Activated CD4-positive, alpha-beta T cell treated with anti-CD3 and anti-CD28 coated beads for 36 hours (primary cell): ENCODE measurements around the gene ATP5PO. TPM values are rescaled to one million over a fixed set of nuclear protein-coding genes. Genes with fewer than 3 reads are reported as not detected.
"Not testable (repeated sequence)": the region's sequence is repeated elsewhere in the genome, so short reads cannot be mapped to it uniquely, and the experiment has no call there.

Source experiments
- ATAC-seq: fragments of 200-7000 bp; cut with Tn5 transposase; one replicate; pipeline ENCODE4 v1.10.0; 2021; ENCODE audit warnings: mild to moderate bottlenecking, moderate library complexity
- CTCF ChIA-PET: fragments of 350-600 bp; sonication (Branson Sonifier 250); formaldehyde crosslinking; loops from one replicate; lab custom pipeline; 2021; ENCODE audit warnings: antibody characterized with exemption; lab: Charles Lee
- POLR2A ChIA-PET: fragments of 350-600 bp; sonication (Branson Sonifier 250); formaldehyde crosslinking; loops from one replicate; lab custom pipeline; 2021; ENCODE audit warnings: antibody characterized with exemption, inconsistent platforms; lab: Charles Lee
- DNase-seq: peaks from one replicate; pipeline ENCODE4 v3.0.0-alpha.2; 2020
- H3K27ac Mint-ChIP-seq: one replicate; pipeline ENCODE4 v1.8.0; 2021; ENCODE audit warnings: mixed read lengths
- H3K27me3 Mint-ChIP-seq: one replicate; pipeline ENCODE4 v1.8.0; 2021; ENCODE audit warnings: mixed read lengths
- H3K36me3 Mint-ChIP-seq: one replicate; pipeline ENCODE4 v1.8.0; 2021; ENCODE audit warnings: low read depth, mixed read lengths
- H3K4me1 Mint-ChIP-seq: one replicate; pipeline ENCODE4 v1.8.0; 2021; ENCODE audit warnings: mixed read lengths
- H3K4me3 Mint-ChIP-seq: one replicate; pipeline ENCODE4 v1.8.0; 2021; ENCODE audit warnings: mild to moderate bottlenecking, moderate library complexity, mixed read lengths
- H3K9me3 Mint-ChIP-seq: one replicate; pipeline ENCODE4 v1.8.0; 2021; ENCODE audit warnings: low read depth, mixed read lengths
- intact Hi-C, 2 experiments: fragments of 100-400 bp; cut with DNase I in 1 of 2; cut with micrococcal nuclease in 1 of 2; formaldehyde crosslinking; loops; one replicate each; pipeline versions ENCODE4 v1.14.2 to v1.15.1; 2022 to 2024; cut with DNase I, micrococcal nuclease
- total RNA-seq, 2 experiments: library from RNA; stranded (reverse); gene quantifications; one replicate each; pipeline ENCODE4 v1.2.3, GENCODE V29; 2021

ATP5PO gene
- total RNA-seq, 2 experiments from 2014 or later, result 177 to 238 TPM

- H3K9me3 Mint-ChIP-seq, H3K27me3 Mint-ChIP-seq: not testable (repeated sequence)
- H3K4me3 Mint-ChIP-seq, result peak overlapping the region; percentile 92
- intact Hi-C loops, result loop anchor here (1.0 to 2.0 kb wide), 4 partner anchors 16 to 78 kb away; no protein-coding TSS in a partner anchor
- H3K27ac Mint-ChIP-seq, result peak overlapping the region; percentile 99
- peak; percentile 96 for ATAC-seq
- CTCF ChIA-PET, result interaction anchor here (0.6 to 1.7 kb wide), 8 partner anchors 8 to 371 kb away, joined by 3 to 5 read pairs (median 4); no protein-coding TSS in a partner anchor
- peaks cover 23% of the 10 kb centered on the region for H3K36me3 Mint-ChIP-seq
- H3K4me1 Mint-ChIP-seq, result peaks cover 33% of the 10 kb centered on the region
- POLR2A ChIA-PET, result interaction anchor here (0.9 to 3.5 kb wide), 3 partner anchors 9 to 45 kb away, joined by 3 to 54 read pairs (median 5); no protein-coding TSS in a partner anchor
- peak; percentile 81 for DNase-seq
These were observed 15.6 kb upstream of the ATP5PO start for GRCh38 chr21:33931052-33931798.

- H3K27me3 Mint-ChIP-seq, CTCF ChIA-PET, POLR2A ChIA-PET, H3K9me3 Mint-ChIP-seq, ATAC-seq, DNase-seq, intact Hi-C loops, H3K4me3 Mint-ChIP-seq, H3K36me3 Mint-ChIP-seq, H3K4me1 Mint-ChIP-seq, H3K27ac Mint-ChIP-seq: not testable (repeated sequence)
These were observed 10.6 kb upstream of the ATP5PO start for GRCh38 chr21:33926248-33926647.

- peaks cover 12% of the 10 kb centered on the region for H3K4me1 Mint-ChIP-seq
- no peak for DNase-seq
- H3K27ac Mint-ChIP-seq, result no peak overlapping the region
- no peaks in the 10 kb centered on the region for H3K9me3 Mint-ChIP-seq
- no peaks in the 10 kb centered on the region for H3K36me3 Mint-ChIP-seq
- H3K4me3 Mint-ChIP-seq, result no peak overlapping the region
- no peak for ATAC-seq
- ChIA-PET POLR2A (interaction anchor here (0.6 to 2.3 kb wide), 5 partner anchors 23 to 423 kb away, joined by 3 to 17 read pairs (median 6); no protein-coding TSS in a partner anchor), CTCF (interaction anchor here (0.6 to 3.7 kb wide), 65 partner anchors 10 to 442 kb away, joined by 3 to 103 read pairs (median 6); partner anchors contain the start of genes ATP5PO, MRPS6 and SLC5A3)
- intact Hi-C loops, result loop anchor here (1.0 to 5.0 kb wide), 9 partner anchors 50 to 424 kb away; partner anchors contain the start of genes MRPS6 (in 1 of the 2) and SLC5A3 (in 1 of the 2)
- no peaks in the 10 kb centered on the region for H3K27me3 Mint-ChIP-seq
These were observed 9.1 kb upstream of the ATP5PO start for GRCh38 chr21:33924766-33925100.

- POLR2A ChIA-PET, result interaction anchor here (0.6 to 2.3 kb wide), 6 partner anchors 23 to 423 kb away, joined by 3 to 17 read pairs (median 6); no protein-coding TSS in a partner anchor
- intact Hi-C loops, result loop anchor here (1.0 to 5.0 kb wide), 9 partner anchors 51 to 424 kb away; partner anchors contain the start of genes MRPS6 (in 1 of the 2) and SLC5A3 (in 1 of the 2)
These were observed 8.6 kb upstream of the ATP5PO start for GRCh38 chr21:33924079-33924765.

GRCh38 chr21:33917421-33917820, 1.8 kb upstream of the ATP5PO start:
- CTCF ChIA-PET, result interaction anchor here (0.7 kb wide), 1 partner anchor 434 kb away, joined by 4 read pairs; no protein-coding TSS in a partner anchor
- H3K4me3 Mint-ChIP-seq, result no peak overlapping the region
- intact Hi-C loops, result loop anchor here (5.0 to 10.0 kb wide), 2 partner anchors 375 to 697 kb away; partner anchors contain the start of genes GART (in 1 of the 2), RCAN1 (in 1 of the 2) and SON (in 1 of the 2)
- H3K36me3 Mint-ChIP-seq, result peaks cover 21% of the 10 kb centered on the region
- H3K27ac Mint-ChIP-seq, result no peak overlapping the region
- no peaks in the 10 kb centered on the region for H3K9me3 Mint-ChIP-seq
- no peaks in the 10 kb centered on the region for H3K27me3 Mint-ChIP-seq
- DNase-seq (no peak), ATAC-seq (no peak)
- POLR2A ChIA-PET, result interaction anchor here (0.7 kb wide), 1 partner anchor 103 kb away, joined by 5 read pairs; no protein-coding TSS in a partner anchor
- peaks cover 27% of the 10 kb centered on the region for H3K4me1 Mint-ChIP-seq

More at GRCh38 chr21:33924079-33924765, 8.6 kb upstream of the ATP5PO start:
- Mint-ChIP-seq H3K4me1 (peaks cover 12% of the 10 kb centered on the region), H3K27ac (peak overlapping the region; percentile 51), H3K4me3 (no peak overlapping the region), H3K9me3 (no peaks in the 10 kb centered on the region), H3K36me3 (no peaks in the 10 kb centered on the region), H3K27me3 (no peaks in the 10 kb centered on the region)
- ATAC-seq (peak; percentile 94), DNase-seq (peak; percentile 96)
- CTCF ChIA-PET, result interaction anchor here (0.6 to 3.7 kb wide), 72 partner anchors 10 to 442 kb away, joined by 3 to 103 read pairs (median 5); partner anchors contain the start of genes ATP5PO, MRPS6 and SLC5A3

- ATAC-seq (peak; percentile 5), DNase-seq (no peak)
- intact Hi-C loops, result loop anchor here (5.0 to 10.0 kb wide), 2 partner anchors 374 to 699 kb away; partner anchors contain the start of genes GART (in 1 of the 2), RCAN1 (in 1 of the 2) and SON (in 1 of the 2)
- Mint-ChIP-seq H3K4me1 (peaks cover 27% of the 10 kb centered on the region), H3K27me3 (no peaks in the 10 kb centered on the region), H3K4me3 (peak overlapping the region; percentile 89), H3K36me3 (peaks cover 23% of the 10 kb centered on the region), H3K9me3 (no peaks in the 10 kb centered on the region), H3K27ac (peak overlapping the region; percentile 86)
- ChIA-PET POLR2A (interaction anchor here (0.6 kb wide), 1 partner anchor 595 kb away, joined by 3 read pairs; no protein-coding TSS in a partner anchor), CTCF (interaction anchor here (1.1 kb wide), 1 partner anchor 20 kb away, joined by 3 read pairs; no protein-coding TSS in a partner anchor)
These were observed 580 bp upstream of the ATP5PO start for GRCh38 chr21:33916200-33916567.

GRCh38 chr21:33914188-33914587, 1.4 kb downstream of the ATP5PO start:
- peak overlapping the region; percentile 72 for H3K27ac Mint-ChIP-seq

GRCh38 chr21:33909756-33910155, 5.8 kb downstream of the ATP5PO start:
- no peaks in the 10 kb centered on the region for H3K27me3 Mint-ChIP-seq
- DNase-seq (no peak), ATAC-seq (no peak)
- intact Hi-C loops, result loop anchor here in 1 of 2 experiments (10.0 kb wide), 1 partner anchor 705 kb away; the partner anchor contains the start of gene RCAN1
- no peaks in the 10 kb centered on the region for H3K9me3 Mint-ChIP-seq
- H3K27ac Mint-ChIP-seq, result no peak overlapping the region
- peaks cover 64% of the 10 kb centered on the region for H3K36me3 Mint-ChIP-seq
- H3K4me3 Mint-ChIP-seq, result no peak overlapping the region
- peaks cover 36% of the 10 kb centered on the region for H3K4me1 Mint-ChIP-seq
- ChIA-PET CTCF (no interaction called here), POLR2A (no interaction called here)

More at GRCh38 chr21:33914188-33914587, 1.4 kb downstream of the ATP5PO start:
- DNase-seq, result no peak
- POLR2A ChIA-PET, result interaction anchor here (1.0 kb wide), 1 partner anchor 215 kb away, joined by 3 read pairs; no protein-coding TSS in a partner anchor
- CTCF ChIA-PET, result interaction anchor here (0.6 to 2.2 kb wide), 6 partner anchors 10 to 448 kb away, joined by 3 to 8 read pairs (median 4); no protein-coding TSS in a partner anchor
- no peak for ATAC-seq
- Mint-ChIP-seq H3K27me3 (no peaks in the 10 kb centered on the region), H3K4me1 (peaks cover 35% of the 10 kb centered on the region), H3K4me3 (peak overlapping the region; percentile 89), H3K36me3 (peaks cover 35% of the 10 kb centered on the region), H3K9me3 (no peaks in the 10 kb centered on the region)
- intact Hi-C loops, result loop anchor here in 1 of 2 experiments (10.0 kb wide), 1 partner anchor 701 kb away; the partner anchor contains the start of gene RCAN1

- ATAC-seq (peak; percentile 91), DNase-seq (peak; percentile 74)
- peaks cover 28% of the 10 kb centered on the region for H3K4me1 Mint-ChIP-seq
- peak overlapping the region; percentile 19 for H3K27ac Mint-ChIP-seq
- CTCF ChIA-PET, result interaction anchor here (1.0 kb wide), 1 partner anchor 16 kb away, joined by 3 read pairs; no protein-coding TSS in a partner anchor
- POLR2A ChIA-PET, result no interaction called here
- no peaks in the 10 kb centered on the region for H3K9me3 Mint-ChIP-seq
- intact Hi-C loops, result no loop called here
- H3K27me3 Mint-ChIP-seq, result no peaks in the 10 kb centered on the region
- peaks cover 65% of the 10 kb centered on the region for H3K36me3 Mint-ChIP-seq
- H3K4me3 Mint-ChIP-seq, result no peak overlapping the region
These were observed 6.8 kb downstream of the ATP5PO start for GRCh38 chr21:33908760-33909159.

GRCh38 chr21:33904041-33904440, 11.6 kb downstream of the ATP5PO start:
- POLR2A ChIA-PET, result no interaction called here
- intact Hi-C loops, result no loop called here
- DNase-seq (no peak), ATAC-seq (no peak)
- peaks cover 64% of the 10 kb centered on the region for H3K36me3 Mint-ChIP-seq
- CTCF ChIA-PET, result interaction anchor here (0.7 to 1.9 kb wide), 3 partner anchors 10 to 296 kb away, joined by 3 to 5 read pairs (median 3); no protein-coding TSS in a partner anchor
- H3K27me3 Mint-ChIP-seq, result no peaks in the 10 kb centered on the region
- H3K4me1 Mint-ChIP-seq, result peaks cover 6% of the 10 kb centered on the region
- no peaks in the 10 kb centered on the region for H3K9me3 Mint-ChIP-seq
- no peak overlapping the region for H3K4me3 Mint-ChIP-seq
- peak overlapping the region; percentile 70 for H3K27ac Mint-ChIP-seq
